Aorta (tissue), 5 donors: ENCODE measurements around the gene ROBO2. TPM values are rescaled to one million over a fixed set of nuclear protein-coding genes. Genes with fewer than 3 reads are reported as not detected.

ENCODE experiments used
- ATAC-seq: fragments of 200-7000 bp; cut with Tn5 transposase; one replicate; pipeline ENCODE4 v1.9.1; 2022; ENCODE audit warnings: moderate library complexity; ENCODE audit not compliant: low FRiP score
- DNase-seq, 2 donors: peaks; one replicate each; pipeline ENCODE4 v3.0.0-alpha.2; 2020
- H3K27ac ChIP-seq, 2 donors: one replicate each; pipeline ENCODE4 v1.5.1; 2013; ENCODE audit warnings: low read length in 2 of 2, mild to moderate bottlenecking in 2 of 2, moderate library complexity in 2 of 2, control low read depth in 1 of 2, inconsistent platforms in 1 of 2, low read depth in 1 of 2
- H3K27me3 ChIP-seq, 2 donors: one replicate each; pipeline ENCODE4 v1.6.1; 2013; ENCODE audit warnings: control low read depth in 1 of 2, low read length in 1 of 2, mild to moderate bottlenecking in 1 of 2, moderate library complexity in 1 of 2; ENCODE audit not compliant: insufficient read depth in 2 of 2, control insufficient read depth in 1 of 2
- H3K36me3 ChIP-seq, 2 donors: one replicate each; pipeline ENCODE4 v1.6.1; 2013; ENCODE audit warnings: control low read depth in 1 of 2, low read length in 1 of 2, mild to moderate bottlenecking in 1 of 2; ENCODE audit not compliant: insufficient read depth in 2 of 2, control insufficient read depth in 1 of 2
- H3K4me1 ChIP-seq, 2 donors: one replicate each; pipeline ENCODE4 v1.6.1; 2013; ENCODE audit warnings: low read length in 2 of 2, control low read depth in 1 of 2, mild to moderate bottlenecking in 1 of 2, moderate library complexity in 1 of 2; ENCODE audit not compliant: insufficient read depth in 2 of 2, control insufficient read depth in 1 of 2
- H3K4me3 ChIP-seq, 2 donors: one replicate each; pipeline ENCODE4 v1.5.1; 2013; ENCODE audit warnings: low read length in 2 of 2, control low read depth in 1 of 2, mild to moderate bottlenecking in 1 of 2
- H3K9me3 ChIP-seq: one replicate; pipeline ENCODE4 v1.6.1; 2013; ENCODE audit warnings: mild to moderate bottlenecking, low read length; ENCODE audit not compliant: control insufficient read depth
- WGBS, 2 donors: extraction: QIAGEN DNeasy Blood & Tissue Kit; methylation state at CpG; one replicate each; pipeline ENCODE4 v1.1.7; 2013; 5-methylcytosine and 5-hydroxymethylcytosine counted together
- intact Hi-C, 2 donors: fragments of 100-400 bp; cut with DNase I; formaldehyde crosslinking; loops; one replicate each; pipeline versions ENCODE4 v1.14.2 to v1.15.0; 2022
- polyA plus RNA-seq, 2 donors: library from polyadenylated mRNA; stranded (reverse); fragments of 200-250 nt; gene quantifications; one replicate each; pipeline ENCODE4 v1.2.3, GENCODE V29; 2013
- total RNA-seq, 2 donors: library from RNA; stranded (reverse); fragmentation: NEBNext Ultra II Directional; extraction: Animal tissue kit (Norgen Biotek cat#: 25700); gene quantifications; one replicate each; pipeline ENCODE4 v1.2.1, GENCODE V29; 2021
- donor health status: healthy with polysubstance abuse.
- donor health status: Bipolar disorder and iron deficiency.
- donor health status: DM: no; HTN: no; CAD: no.
- donor health status: DM: no; HTN: no; CAD: no.
- donor health status: DM: yes; HTN: yes; CAD: no.

ROBO2 gene
- total and polyA plus RNA-seq, 4 donors: 0.05 to 1.3 (median 0.58) TPM

- intact Hi-C loops: no loop called here
- Histone ChIP-seq H3K9me3 (no peaks in the 10 kb centered on the region), H3K36me3 (no peaks in the 10 kb centered on the region), H3K27ac (no peak overlapping the region), H3K4me1 (no peaks in the 10 kb centered on the region), H3K4me3 (no peak overlapping the region), H3K27me3 (no peaks in the 10 kb centered on the region)
- whole genome bisulfite sequencing, 2 donors: 88 to 95% methylated on average over 1 of the region's 1 CpG
- ATAC-seq (no peak), DNase-seq (no peak)
These were observed 586.3 kb downstream of the ROBO2 start for GRCh38 chr3:77626157-77626556.

GRCh38 chr3:77648214-77648613 is 608.3 kb downstream of the ROBO2 start:
- no peak for ATAC-seq
- H3K27ac ChIP-seq: no peak overlapping the region
- DNase-seq: no peak
- H3K27me3 ChIP-seq: no peaks in the 10 kb centered on the region
- no peak overlapping the region for H3K4me3 ChIP-seq
- no peaks in the 10 kb centered on the region for H3K36me3 ChIP-seq
- intact Hi-C loops: no loop called here
- WGBS, 2 donors: 55 to 63% methylated on average over 2 of the region's 2 CpGs
- H3K9me3 ChIP-seq: no peaks in the 10 kb centered on the region
- no peaks in the 10 kb centered on the region for H3K4me1 ChIP-seq

GRCh38 chr3:77648664-77649063 is 608.8 kb downstream of the ROBO2 start:
- Histone ChIP-seq H3K9me3 (no peaks in the 10 kb centered on the region), H3K36me3 (no peaks in the 10 kb centered on the region), H3K4me1 (no peaks in the 10 kb centered on the region), H3K4me3 (no peak overlapping the region), H3K27ac (no peak overlapping the region), H3K27me3 (no peaks in the 10 kb centered on the region)
- no peak for DNase-seq
- WGBS, 2 donors: 66 to 69% methylated on average over 4 of the region's 4 CpGs
- intact Hi-C loops: no loop called here
- no peak for ATAC-seq

GRCh38 chr3:77652624-77653023 is 612.7 kb downstream of the ROBO2 start:
- no peaks in the 10 kb centered on the region for H3K27me3 ChIP-seq
- H3K9me3 ChIP-seq: no peaks in the 10 kb centered on the region
- ATAC-seq (no peak), DNase-seq (no peak)
- no peaks in the 10 kb centered on the region for H3K36me3 ChIP-seq
- no peaks in the 10 kb centered on the region for H3K4me1 ChIP-seq
- H3K4me3 ChIP-seq: no peak overlapping the region
- no peak overlapping the region for H3K27ac ChIP-seq
- intact Hi-C loops: no loop called here

- DNase-seq (no peak), ATAC-seq (no peak)
- intact Hi-C loops: no loop called here
- H3K36me3 ChIP-seq: no peaks in the 10 kb centered on the region
- WGBS, 2 donors: 34 to 59% methylated on average over 1 of the region's 1 CpG
- no peak overlapping the region for H3K4me3 ChIP-seq
- H3K4me1 ChIP-seq: no peaks in the 10 kb centered on the region
- H3K27me3 ChIP-seq: no peaks in the 10 kb centered on the region
- peaks cover 1% of the 10 kb centered on the region for H3K9me3 ChIP-seq
- no peak overlapping the region for H3K27ac ChIP-seq
These were observed 615.5 kb downstream of the ROBO2 start for GRCh38 chr3:77655396-77655795.

GRCh38 chr3:77660718-77661117 is 620.8 kb downstream of the ROBO2 start:
- Histone ChIP-seq H3K4me1 (no peaks in the 10 kb centered on the region), H3K36me3 (no peaks in the 10 kb centered on the region), H3K27me3 (no peaks in the 10 kb centered on the region), H3K4me3 (no peak overlapping the region), H3K27ac (no peak overlapping the region), H3K9me3 (peaks cover 1% of the 10 kb centered on the region)
- ATAC-seq: no peak
- DNase-seq: no peak
- 81 to 82% methylated on average over 3 of the region's 3 CpGs for WGBS, 2 donors
- intact Hi-C loops: no loop called here

- 41 to 46% methylated on average over 1 of the region's 1 CpG for WGBS, 2 donors
- Histone ChIP-seq H3K27me3 (no peaks in the 10 kb centered on the region), H3K9me3 (no peaks in the 10 kb centered on the region), H3K4me3 (no peak overlapping the region), H3K36me3 (no peaks in the 10 kb centered on the region), H3K27ac (no peak overlapping the region), H3K4me1 (no peaks in the 10 kb centered on the region)
- no peak for DNase-seq
- no peak for ATAC-seq
- intact Hi-C loops: no loop called here
These were observed 628.0 kb downstream of the ROBO2 start for GRCh38 chr3:77667901-77668300.

GRCh38 chr3:77668376-77668775 is 628.5 kb downstream of the ROBO2 start:
- WGBS, 2 donors: 60 to 61% methylated on average over 1 of the region's 1 CpG
- ATAC-seq: no peak

GRCh38 chr3:77672016-77672415 is 632.1 kb downstream of the ROBO2 start:
- ATAC-seq (no peak), DNase-seq (no peak)
- Histone ChIP-seq H3K27me3 (no peaks in the 10 kb centered on the region), H3K4me1 (no peaks in the 10 kb centered on the region), H3K9me3 (no peaks in the 10 kb centered on the region), H3K36me3 (no peaks in the 10 kb centered on the region), H3K4me3 (no peak overlapping the region), H3K27ac (no peak overlapping the region)
- intact Hi-C loops: no loop called here
- 62 to 79% methylated on average over 2 of the region's 2 CpGs for WGBS, 2 donors

More at GRCh38 chr3:77668376-77668775, 628.5 kb downstream of the ROBO2 start:
- no peaks in the 10 kb centered on the region for H3K4me1 ChIP-seq
- no peaks in the 10 kb centered on the region for H3K27me3 ChIP-seq
- intact Hi-C loops: no loop called here
- H3K9me3 ChIP-seq: no peaks in the 10 kb centered on the region
- H3K27ac ChIP-seq: no peak overlapping the region
- no peak overlapping the region for H3K4me3 ChIP-seq
- no peak for DNase-seq
- no peaks in the 10 kb centered on the region for H3K36me3 ChIP-seq
